Measurements from ENCODE around the gene FAT1.

The FAT1 gene

DNA sequence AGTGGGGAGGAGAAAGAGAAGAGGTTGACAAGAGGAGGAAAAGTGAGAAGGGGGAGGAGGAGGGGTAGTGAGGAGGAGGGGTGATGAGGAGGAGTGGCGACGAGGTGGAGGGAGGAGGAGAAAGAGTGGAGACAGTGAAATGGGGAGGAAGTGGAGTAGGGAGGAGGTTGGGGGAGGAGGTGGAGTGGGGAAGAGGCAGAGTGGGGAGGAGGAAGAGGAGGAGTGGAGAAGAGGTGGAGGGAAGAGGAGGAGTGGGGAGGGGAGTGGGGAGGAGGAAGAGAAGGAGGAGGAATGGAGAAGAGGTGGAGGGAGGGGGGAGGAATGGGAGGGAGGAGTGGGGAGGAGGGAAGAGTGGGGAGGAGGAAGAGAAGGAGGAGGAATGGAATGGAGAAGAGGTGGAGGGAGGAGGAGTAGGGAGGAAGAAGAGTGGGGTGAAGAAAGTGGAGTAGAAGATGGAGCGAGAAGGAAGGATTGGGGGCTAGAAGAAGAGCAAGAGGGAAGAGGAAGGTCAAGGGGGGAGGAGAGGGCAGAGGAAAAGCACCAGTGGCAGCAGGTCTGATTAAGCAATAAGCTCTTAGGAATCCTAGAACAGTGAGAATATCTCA is 118.3 kb downstream of the FAT1 start:
- H3K79me2 ChIP-seq (ENCODE audit: control insufficient read depth, low read length) = no peaks in the 10 kb centered on the region
- H3K36me3 ChIP-seq (ENCODE audit: control insufficient read depth, low read length) = no peaks in the 10 kb centered on the region
- H3K9me2 ChIP-seq (replicated peaks; ENCODE audit: control insufficient read depth, low read length) = no peaks in the 10 kb centered on the region
- H3K4me3 ChIP-seq (ENCODE audit: low read length) = no peak overlapping the region
- H3K4me2 ChIP-seq (ENCODE audit: low read length) = no peak overlapping the region
- no peaks in the 10 kb centered on the region for H3K27me3 ChIP-seq (ENCODE audit: control insufficient read depth, low read length)
- no peaks in the 10 kb centered on the region for H3F3A ChIP-seq (ENCODE audit: control insufficient read depth, insufficient read depth)
- no peaks in the 10 kb centered on the region for H3K9me3 ChIP-seq (ENCODE audit: control insufficient read depth, insufficient read depth, low read length)
- H4K20me1 ChIP-seq (ENCODE audit: control insufficient read depth, insufficient read depth, low read depth, low read length) = no peaks in the 10 kb centered on the region
- no peak for TF ChIP-seq EZH2phosphoT487 (IDR thresholded peaks at IDR 0.05; ENCODE audit: borderline replicate concordance, low read length)
- TF ChIP-seq, protein P1, sequence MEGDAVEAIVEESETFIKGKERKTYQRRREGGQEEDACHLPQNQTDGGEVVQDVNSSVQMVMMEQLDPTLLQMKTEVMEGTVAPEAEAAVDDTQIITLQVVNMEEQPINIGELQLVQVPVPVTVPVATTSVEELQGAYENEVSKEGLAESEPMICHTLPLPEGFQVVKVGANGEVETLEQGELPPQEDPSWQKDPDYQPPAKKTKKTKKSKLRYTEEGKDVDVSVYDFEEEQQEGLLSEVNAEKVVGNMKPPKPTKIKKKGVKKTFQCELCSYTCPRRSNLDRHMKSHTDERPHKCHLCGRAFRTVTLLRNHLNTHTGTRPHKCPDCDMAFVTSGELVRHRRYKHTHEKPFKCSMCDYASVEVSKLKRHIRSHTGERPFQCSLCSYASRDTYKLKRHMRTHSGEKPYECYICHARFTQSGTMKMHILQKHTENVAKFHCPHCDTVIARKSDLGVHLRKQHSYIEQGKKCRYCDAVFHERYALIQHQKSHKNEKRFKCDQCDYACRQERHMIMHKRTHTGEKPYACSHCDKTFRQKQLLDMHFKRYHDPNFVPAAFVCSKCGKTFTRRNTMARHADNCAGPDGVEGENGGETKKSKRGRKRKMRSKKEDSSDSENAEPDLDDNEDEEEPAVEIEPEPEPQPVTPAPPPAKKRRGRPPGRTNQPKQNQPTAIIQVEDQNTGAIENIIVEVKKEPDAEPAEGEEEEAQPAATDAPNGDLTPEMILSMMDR (IDR thresholded peaks at IDR 0.05; ENCODE audit: low read depth, low read length, poor library complexity, severe bottlenecking) = no peak
- no peak overlapping the region for H3K27ac ChIP-seq (ENCODE audit: low read depth, low read length)
- no peaks in the 10 kb centered on the region for H3K4me1 ChIP-seq (ENCODE audit: control insufficient read depth, low read length)

DNA sequence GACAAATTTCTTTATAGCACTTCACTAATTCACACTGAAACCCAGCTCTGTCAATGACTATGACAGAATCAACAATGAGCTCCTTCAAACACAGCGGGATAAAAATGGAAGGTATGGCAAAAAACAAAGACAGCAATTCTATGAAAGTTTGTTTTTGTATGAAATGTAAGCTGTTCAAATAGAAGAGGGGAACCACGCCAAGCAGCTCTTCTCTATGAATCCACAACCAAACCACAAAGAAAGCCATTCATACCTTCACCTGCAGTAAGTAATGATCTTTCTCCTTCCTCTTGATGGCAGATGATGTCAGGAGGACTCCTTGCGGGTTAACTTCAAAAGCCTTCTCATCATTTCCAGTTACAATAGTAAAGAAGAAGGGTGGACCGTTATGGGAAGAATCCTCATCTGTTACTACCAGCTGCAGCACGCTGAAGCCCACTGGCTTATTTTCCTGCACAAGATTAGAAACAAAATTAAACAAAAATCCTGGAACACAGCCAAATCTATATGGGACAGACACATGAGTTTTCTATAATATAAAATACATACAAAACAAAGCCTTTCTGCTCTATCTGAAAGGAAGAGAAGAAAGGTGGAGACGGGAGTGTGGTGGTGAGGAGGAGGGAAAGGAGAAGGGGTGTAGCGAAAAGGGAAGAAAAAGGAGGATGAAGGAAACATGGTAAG is 119.4 kb downstream of the FAT1 start:
- Histone ChIP-seq H3K79me2 (ENCODE audit: control insufficient read depth, low read length) (no peaks in the 10 kb centered on the region), H3F3A (ENCODE audit: control insufficient read depth, insufficient read depth) (no peaks in the 10 kb centered on the region), H3K36me3 (ENCODE audit: control insufficient read depth, low read length) (no peaks in the 10 kb centered on the region), H3K27me3 (ENCODE audit: control insufficient read depth, low read length) (no peaks in the 10 kb centered on the region), H3K4me2 (ENCODE audit: low read length) (no peak overlapping the region), H3K27ac (ENCODE audit: low read depth, low read length) (no peak overlapping the region), H3K4me1 (ENCODE audit: control insufficient read depth, low read length) (no peaks in the 10 kb centered on the region), H3K9me3 (ENCODE audit: control insufficient read depth, insufficient read depth, low read length) (no peaks in the 10 kb centered on the region), H4K20me1 (ENCODE audit: control insufficient read depth, insufficient read depth, low read depth, low read length) (no peaks in the 10 kb centered on the region), H3K9me2 (replicated peaks; ENCODE audit: control insufficient read depth, low read length) (no peaks in the 10 kb centered on the region), H3K4me3 (ENCODE audit: low read length) (no peak overlapping the region)
- TF ChIP-seq, protein P1 (IDR thresholded peaks at IDR 0.05; ENCODE audit: low read depth, low read length, poor library complexity, severe bottlenecking) = no peak
- no peak for TF ChIP-seq EZH2phosphoT487 (IDR thresholded peaks at IDR 0.05; ENCODE audit: borderline replicate concordance, low read length)

DNA sequence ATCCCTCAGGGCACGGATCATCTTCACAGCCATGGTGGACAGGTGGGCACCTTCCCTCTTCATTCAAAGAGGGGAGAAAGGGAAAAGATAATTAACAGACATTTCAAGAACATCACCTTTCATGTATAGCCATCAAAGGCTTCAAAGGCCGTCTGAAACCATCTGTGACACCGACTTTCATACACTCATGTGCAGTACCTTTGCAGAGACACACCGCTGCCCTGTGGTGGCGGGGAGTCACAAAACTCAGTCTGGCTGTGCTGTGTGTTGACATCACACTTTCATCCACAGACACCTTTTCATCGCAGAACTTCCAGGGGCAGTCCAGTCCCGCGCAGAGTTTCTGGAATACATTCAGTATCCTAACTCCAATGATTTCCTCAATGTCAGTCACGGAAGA is 120.7 kb downstream of the FAT1 start:
- no peaks in the 10 kb centered on the region for H3K9me3 ChIP-seq (ENCODE audit: control insufficient read depth, insufficient read depth, low read length)
- no peak overlapping the region for H3K4me2 ChIP-seq (ENCODE audit: low read length)
- no peaks in the 10 kb centered on the region for H3K4me1 ChIP-seq (ENCODE audit: control insufficient read depth, low read length)
- no peaks in the 10 kb centered on the region for H3K9me2 ChIP-seq (replicated peaks; ENCODE audit: control insufficient read depth, low read length)
- H3K4me3 ChIP-seq (ENCODE audit: low read length) = no peak overlapping the region
- H3K79me2 ChIP-seq (ENCODE audit: control insufficient read depth, low read length) = no peaks in the 10 kb centered on the region
- no peak for TF ChIP-seq EZH2phosphoT487 (IDR thresholded peaks at IDR 0.05; ENCODE audit: borderline replicate concordance, low read length)
- TF ChIP-seq, protein P1 (IDR thresholded peaks at IDR 0.05; ENCODE audit: low read depth, low read length, poor library complexity, severe bottlenecking) = no peak
- no peaks in the 10 kb centered on the region for H3F3A ChIP-seq (ENCODE audit: control insufficient read depth, insufficient read depth)
- no peaks in the 10 kb centered on the region for H4K20me1 ChIP-seq (ENCODE audit: control insufficient read depth, insufficient read depth, low read depth, low read length)
- no peak overlapping the region for H3K27ac ChIP-seq (ENCODE audit: low read depth, low read length)
- H3K36me3 ChIP-seq (ENCODE audit: control insufficient read depth, low read length) = no peaks in the 10 kb centered on the region
- no peaks in the 10 kb centered on the region for H3K27me3 ChIP-seq (ENCODE audit: control insufficient read depth, low read length)

All from DOHH2 (cell line).